ENCODE data around the gene EML6.

EML6 gene

GRCh38 chr2:54758951-54759350 is 35.5 kb downstream of the EML6 start:
- DNase-seq = no peak

GRCh38 chr2:54760310-54760709 is 36.8 kb downstream of the EML6 start:
- no peak for DNase-seq

GRCh38 chr2:54763636-54764291 is 40.3 kb downstream of the EML6 start:
- no peak for DNase-seq

GRCh38 chr2:54767921-54768320 is 44.5 kb downstream of the EML6 start:
- DNase-seq = no peak

- no peak for DNase-seq
Observed at GRCh38 chr2:54768772-54769428, 45.4 kb downstream of the EML6 start.

- no peak for DNase-seq
Observed at GRCh38 chr2:54770211-54770610, 46.7 kb downstream of the EML6 start.

GRCh38 chr2:54770676-54771075 is 47.2 kb downstream of the EML6 start:
- DNase-seq = no peak

- DNase-seq = no peak
Observed at GRCh38 chr2:54771166-54771885, 47.9 kb downstream of the EML6 start.

- no peak for DNase-seq
Observed at GRCh38 chr2:54772110-54772509, 48.6 kb downstream of the EML6 start.

GRCh38 chr2:54772531-54772930 is 49.1 kb downstream of the EML6 start:
- DNase-seq = no peak

- DNase-seq = no peak
Observed at GRCh38 chr2:54773233-54773632, 49.8 kb downstream of the EML6 start.

- DNase-seq = no peak
Observed at GRCh38 chr2:54773838-54774237, 50.4 kb downstream of the EML6 start.

- no peak for DNase-seq
Observed at GRCh38 chr2:54775710-54776109, 52.2 kb downstream of the EML6 start.

- no peak for DNase-seq
Observed at GRCh38 chr2:54776494-54776893, 53.0 kb downstream of the EML6 start.

GRCh38 chr2:54783349-54783748 is 59.9 kb downstream of the EML6 start:
- DNase-seq = no peak

GRCh38 chr2:54787270-54787669 is 63.8 kb downstream of the EML6 start:
- DNase-seq = no peak

GRCh38 chr2:54787755-54788366 is 64.4 kb downstream of the EML6 start:
- no peak for DNase-seq

- no peak for DNase-seq
Observed at GRCh38 chr2:54789878-54790277, 66.4 kb downstream of the EML6 start.

GRCh38 chr2:54791831-54792230 is 68.4 kb downstream of the EML6 start:
- DNase-seq = no peak

GRCh38 chr2:54797307-54797706 is 73.8 kb downstream of the EML6 start:
- no peak for DNase-seq

GRCh38 chr2:54801352-54801751 is 77.9 kb downstream of the EML6 start:
- DNase-seq = no peak

- DNase-seq = no peak
Observed at GRCh38 chr2:54803783-54804751, 80.6 kb downstream of the EML6 start.

GRCh38 chr2:54805255-54805654 is 81.8 kb downstream of the EML6 start:
- DNase-seq = no peak
